ENCODE data around the gene ADCY7.

ADCY7 gene

DNA sequence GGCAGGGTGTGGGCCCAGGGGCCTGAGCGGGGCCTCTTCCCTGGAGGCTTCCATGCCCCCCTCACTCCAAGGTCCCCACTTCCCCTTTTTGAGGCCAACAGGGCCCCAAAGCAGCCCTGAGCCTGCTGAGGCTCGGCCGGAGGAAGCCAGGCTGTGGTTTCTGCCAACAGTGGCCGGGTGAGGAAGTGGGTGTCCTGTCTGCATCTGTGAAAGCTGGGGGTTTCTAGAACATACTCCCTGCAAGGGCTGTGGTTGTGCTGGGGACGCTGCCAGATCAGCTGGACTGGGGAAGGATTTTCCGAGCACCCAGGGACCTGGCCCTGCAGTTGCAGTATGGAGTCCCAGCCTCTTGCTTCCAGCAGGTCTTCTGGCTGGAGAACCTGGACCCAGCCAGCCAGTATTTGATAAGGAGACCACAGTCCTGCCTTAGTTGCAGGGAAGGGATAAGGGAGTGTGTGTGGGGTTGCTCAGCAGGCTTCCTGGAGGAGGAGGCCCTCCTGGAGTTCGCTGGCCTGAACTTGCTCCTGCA, 15.7 kb downstream of the ADCY7 start:
- no peaks in the 10 kb centered on the region for H3K36me3 ChIP-seq (ENCODE audit: control insufficient read depth, insufficient read depth, low read length)
- H3K27me3 ChIP-seq (ENCODE audit: control insufficient read depth, insufficient read depth, low read length), result no peaks in the 10 kb centered on the region
- H3K27ac ChIP-seq (ENCODE audit: low read depth, low read length), result no peak overlapping the region
- peak overlapping the region; percentile 35 for H3K4me3 ChIP-seq (ENCODE audit: low read length)
- no peak overlapping the region for H3K9ac ChIP-seq (ENCODE audit: low read length)
- no peaks in the 10 kb centered on the region for H3K4me1 ChIP-seq (ENCODE audit: control insufficient read depth, insufficient read depth, low read length)

DNA sequence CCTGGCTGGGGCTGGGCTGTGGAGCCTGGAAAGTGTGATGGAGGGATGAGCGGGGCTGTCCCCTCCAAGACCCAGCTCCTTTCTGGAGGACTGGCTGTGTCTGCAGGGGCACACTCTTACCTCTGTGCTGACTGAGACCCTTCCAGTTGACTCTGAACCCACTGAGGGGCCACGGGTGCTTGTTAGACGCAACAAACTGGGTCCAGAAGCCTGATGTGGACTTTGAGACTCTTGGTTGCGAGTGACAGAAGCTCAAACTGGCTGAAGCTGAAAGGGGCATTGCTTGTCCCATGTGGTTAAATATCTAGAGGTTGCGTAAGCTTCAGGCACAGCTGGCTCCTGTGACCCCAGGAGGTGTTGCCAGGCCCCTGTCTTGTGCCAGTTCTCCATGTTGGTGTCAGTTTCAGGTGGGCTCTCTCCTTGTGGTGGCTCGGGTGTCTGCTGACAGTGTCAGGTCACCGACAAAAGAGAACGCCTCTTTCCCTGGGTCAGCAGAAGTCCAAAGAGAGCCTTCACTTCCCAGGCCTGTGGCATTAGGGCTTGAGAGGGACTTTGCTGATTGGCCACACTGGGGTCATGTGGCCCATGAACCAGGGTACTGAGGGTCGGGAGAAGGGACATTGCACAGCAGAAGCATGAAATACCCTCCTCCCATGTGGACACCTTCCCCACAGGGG, 16.7 kb downstream of the ADCY7 start:
- no peak overlapping the region for H3K4me3 ChIP-seq (ENCODE audit: low read length)
- no peaks in the 10 kb centered on the region for H3K27me3 ChIP-seq (ENCODE audit: control insufficient read depth, insufficient read depth, low read length)
- no peak overlapping the region for H3K27ac ChIP-seq (ENCODE audit: low read depth, low read length)
- H3K36me3 ChIP-seq (ENCODE audit: control insufficient read depth, insufficient read depth, low read length), result no peaks in the 10 kb centered on the region
- H3K4me1 ChIP-seq (ENCODE audit: control insufficient read depth, insufficient read depth, low read length), result no peaks in the 10 kb centered on the region
- H3K9ac ChIP-seq (ENCODE audit: low read length), result no peak overlapping the region

DNA sequence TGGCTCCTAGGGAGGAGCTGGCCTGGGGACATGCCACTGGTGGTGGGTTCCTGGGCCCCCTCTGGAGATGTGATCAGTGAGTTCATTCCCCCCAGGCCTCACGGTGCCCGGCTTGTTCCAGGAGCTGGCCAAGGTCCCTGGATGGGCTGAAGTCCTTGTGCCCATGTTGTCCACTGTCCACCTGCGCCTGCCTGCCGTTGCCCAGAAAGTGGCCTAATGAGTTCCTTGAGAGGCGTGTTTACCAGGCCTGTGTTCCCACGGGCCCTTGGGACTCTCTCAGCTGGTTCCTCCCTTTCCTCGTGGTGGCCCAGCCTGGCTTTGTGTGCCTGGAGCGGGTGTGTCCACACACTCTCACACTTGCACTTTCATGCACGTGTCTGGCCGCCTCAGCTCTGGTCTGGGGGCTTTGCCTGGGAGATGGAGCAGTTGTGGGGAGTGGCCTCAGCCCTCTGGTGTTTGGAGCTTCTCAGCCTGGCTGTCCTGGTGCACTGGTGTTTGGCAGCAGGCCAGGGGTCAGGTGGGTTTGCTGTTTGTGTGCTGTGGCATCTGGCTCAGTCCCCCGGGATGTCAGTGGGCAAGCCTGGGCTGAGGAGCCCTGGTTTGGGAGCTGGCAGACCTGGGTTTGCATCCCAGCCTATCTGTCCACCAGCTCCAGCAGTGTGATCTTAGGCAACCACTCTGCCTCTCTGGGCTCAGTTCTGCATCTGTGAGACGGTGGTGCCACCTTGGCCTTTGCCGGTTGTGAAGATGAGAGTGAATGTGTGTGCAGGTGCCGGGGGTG, 18.0 kb downstream of the ADCY7 start:
- Histone ChIP-seq H3K36me3 (ENCODE audit: control insufficient read depth, insufficient read depth, low read length) (no peaks in the 10 kb centered on the region), H3K9ac (ENCODE audit: low read length) (no peak overlapping the region), H3K27me3 (ENCODE audit: control insufficient read depth, insufficient read depth, low read length) (no peaks in the 10 kb centered on the region), H3K4me3 (ENCODE audit: low read length) (no peak overlapping the region), H3K4me1 (ENCODE audit: control insufficient read depth, insufficient read depth, low read length) (no peaks in the 10 kb centered on the region), H3K27ac (ENCODE audit: low read depth, low read length) (no peak overlapping the region)

DNA sequence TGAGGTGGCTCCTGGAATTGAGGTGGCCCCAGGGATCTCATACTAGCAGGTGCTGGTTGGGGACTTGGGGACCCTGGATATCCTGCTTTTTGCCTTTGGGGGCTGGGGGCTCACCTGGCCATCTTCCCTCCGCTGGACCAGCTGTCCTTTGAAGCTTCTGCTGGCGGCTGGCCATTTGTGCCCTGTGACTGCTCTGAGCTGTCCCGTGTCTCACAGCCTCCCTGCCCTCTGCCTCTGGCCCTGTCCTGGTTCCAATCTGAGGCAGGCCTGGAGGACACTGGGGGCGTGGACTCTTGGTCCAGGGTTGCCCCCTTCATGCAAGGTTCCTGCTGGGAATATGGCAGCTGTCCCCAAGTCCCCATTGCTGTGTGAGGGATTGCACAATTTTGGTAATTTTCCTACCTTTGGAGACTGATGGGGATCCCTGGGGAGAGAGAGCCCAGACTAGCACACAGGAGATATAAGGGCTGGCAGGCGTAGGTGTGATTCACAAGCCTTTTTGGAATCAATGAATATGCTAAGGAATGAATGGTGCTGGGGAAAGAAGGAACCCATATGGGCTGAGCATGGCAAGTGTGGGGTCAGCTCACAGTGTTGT, 19.2 kb downstream of the ADCY7 start:
- Histone ChIP-seq H3K4me1 (ENCODE audit: control insufficient read depth, insufficient read depth, low read length) (no peaks in the 10 kb centered on the region), H3K27me3 (ENCODE audit: control insufficient read depth, insufficient read depth, low read length) (no peaks in the 10 kb centered on the region), H3K9ac (ENCODE audit: low read length) (no peak overlapping the region), H3K27ac (ENCODE audit: low read depth, low read length) (no peak overlapping the region), H3K4me3 (ENCODE audit: low read length) (no peak overlapping the region), H3K36me3 (ENCODE audit: control insufficient read depth, insufficient read depth, low read length) (no peaks in the 10 kb centered on the region)

DNA sequence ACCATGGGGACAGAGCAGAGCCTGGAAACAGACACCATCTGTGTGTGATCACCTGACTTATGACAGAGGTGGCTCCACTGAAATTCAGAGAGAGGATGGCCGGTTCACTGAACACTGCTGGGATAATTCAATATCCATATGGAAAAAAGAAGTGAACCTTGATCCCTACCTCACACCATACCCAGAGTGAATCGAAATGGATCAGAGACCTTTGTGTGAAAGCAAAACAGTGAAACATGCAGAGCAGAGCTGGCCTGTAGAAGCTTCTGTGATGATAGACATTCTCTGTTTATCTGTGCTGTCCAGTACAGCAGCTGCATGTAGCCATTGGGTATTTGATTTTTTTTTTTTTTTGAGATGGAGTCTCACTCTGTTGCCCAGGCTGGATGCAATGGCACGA, 20.3 kb downstream of the ADCY7 start:
- H3K4me3 ChIP-seq (ENCODE audit: low read length), result no peak overlapping the region
- no peaks in the 10 kb centered on the region for H3K36me3 ChIP-seq (ENCODE audit: control insufficient read depth, insufficient read depth, low read length)
- no peak overlapping the region for H3K27ac ChIP-seq (ENCODE audit: low read depth, low read length)
- H3K27me3 ChIP-seq (ENCODE audit: control insufficient read depth, insufficient read depth, low read length), result no peaks in the 10 kb centered on the region
- no peaks in the 10 kb centered on the region for H3K4me1 ChIP-seq (ENCODE audit: control insufficient read depth, insufficient read depth, low read length)
- H3K9ac ChIP-seq (ENCODE audit: low read length), result no peak overlapping the region

DNA sequence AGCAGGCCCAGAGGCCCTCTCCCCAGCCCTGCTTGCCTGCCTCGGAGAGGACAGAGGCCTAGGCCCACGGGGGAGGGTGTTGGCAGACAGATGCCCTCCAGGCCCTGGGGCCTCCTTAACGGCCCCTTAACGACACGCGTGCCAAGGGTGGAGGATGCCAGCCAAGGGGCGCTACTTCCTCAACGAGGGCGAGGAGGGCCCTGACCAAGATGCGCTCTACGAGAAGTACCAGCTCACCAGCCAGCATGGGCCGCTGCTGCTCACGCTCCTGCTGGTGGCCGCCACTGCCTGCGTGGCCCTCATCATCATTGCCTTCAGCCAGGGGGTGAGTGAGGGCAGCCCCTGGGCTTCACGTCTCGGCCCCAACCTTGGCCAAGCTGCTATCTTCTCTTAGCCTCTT, 21.7 kb downstream of the ADCY7 start:
- Histone ChIP-seq H3K9ac (ENCODE audit: low read length) (no peak overlapping the region), H3K27ac (ENCODE audit: low read depth, low read length) (no peak overlapping the region), H3K4me3 (ENCODE audit: low read length) (no peak overlapping the region), H3K27me3 (ENCODE audit: control insufficient read depth, insufficient read depth, low read length) (no peaks in the 10 kb centered on the region), H3K36me3 (ENCODE audit: control insufficient read depth, insufficient read depth, low read length) (no peaks in the 10 kb centered on the region), H3K4me1 (ENCODE audit: control insufficient read depth, insufficient read depth, low read length) (no peaks in the 10 kb centered on the region)

DNA sequence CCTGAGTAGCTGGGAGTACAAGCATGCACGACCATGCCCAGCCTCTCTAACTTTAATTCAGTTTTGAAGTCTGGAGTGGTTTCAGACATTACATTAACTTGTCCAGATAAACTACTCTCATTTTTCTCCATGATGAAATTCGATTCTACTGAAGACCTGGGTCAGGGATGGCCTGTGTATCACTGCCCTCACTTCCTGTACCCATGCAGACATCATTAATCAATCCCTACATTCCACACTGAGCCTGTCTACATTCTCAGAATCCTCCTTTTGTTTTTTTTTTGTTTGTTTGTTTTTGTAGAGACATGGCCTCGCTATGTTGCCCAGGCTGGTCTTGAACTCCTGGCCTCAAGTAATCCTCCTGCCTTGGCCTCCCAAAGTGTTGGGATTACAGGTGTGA, 22.6 kb downstream of the ADCY7 start:
- Histone ChIP-seq H3K4me3 (ENCODE audit: low read length) (no peak overlapping the region), H3K36me3 (ENCODE audit: control insufficient read depth, insufficient read depth, low read length) (no peaks in the 10 kb centered on the region), H3K4me1 (ENCODE audit: control insufficient read depth, insufficient read depth, low read length) (no peaks in the 10 kb centered on the region), H3K27ac (ENCODE audit: low read depth, low read length) (no peak overlapping the region), H3K9ac (ENCODE audit: low read length) (no peak overlapping the region), H3K27me3 (ENCODE audit: control insufficient read depth, insufficient read depth, low read length) (no peaks in the 10 kb centered on the region)

DNA sequence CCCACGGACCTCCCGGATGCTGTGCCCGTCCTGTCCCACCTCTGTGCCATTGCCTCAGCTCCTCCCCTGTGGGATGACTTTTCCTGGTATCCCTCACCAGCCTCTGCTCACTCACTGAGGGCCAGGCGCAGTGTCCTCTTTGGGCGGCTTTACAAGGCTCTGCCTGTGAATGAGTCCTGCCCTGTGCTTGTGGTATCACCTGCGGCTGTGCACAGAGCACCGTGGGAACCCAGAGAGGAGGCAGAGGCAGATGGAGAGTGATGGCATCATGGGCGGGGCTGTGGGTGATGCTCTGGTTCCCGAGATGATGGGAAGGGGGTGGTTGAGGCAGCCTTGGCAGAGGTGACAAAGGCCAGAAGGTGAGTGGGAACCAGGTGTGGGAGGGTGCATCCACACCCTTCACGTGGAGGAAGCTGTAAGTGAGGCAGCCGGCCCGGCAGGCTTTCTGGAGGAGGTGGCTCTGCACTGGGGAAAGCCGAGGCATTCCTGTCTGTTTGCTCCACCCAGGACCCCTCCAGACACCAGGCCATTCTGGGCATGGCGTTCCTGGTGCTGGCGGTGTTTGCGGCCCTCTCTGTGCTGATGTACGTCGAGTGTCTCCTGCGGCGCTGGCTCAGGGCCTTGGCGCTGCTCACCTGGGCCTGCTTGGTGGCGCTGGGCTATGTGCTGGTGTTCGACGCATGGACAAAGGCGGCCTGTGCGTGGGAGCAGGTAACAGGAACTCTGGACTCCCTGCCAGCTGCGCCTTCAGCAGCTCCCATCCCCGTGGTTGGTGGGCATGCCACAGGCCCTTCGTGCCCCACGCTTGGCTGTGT, 23.8 kb downstream of the ADCY7 start:
- no peak overlapping the region for H3K9ac ChIP-seq (ENCODE audit: low read length)
- H3K27ac ChIP-seq (ENCODE audit: low read depth, low read length), result no peak overlapping the region
- H3K27me3 ChIP-seq (ENCODE audit: control insufficient read depth, insufficient read depth, low read length), result no peaks in the 10 kb centered on the region
- H3K4me3 ChIP-seq (ENCODE audit: low read length), result no peak overlapping the region
- H3K36me3 ChIP-seq (ENCODE audit: control insufficient read depth, insufficient read depth, low read length), result no peaks in the 10 kb centered on the region
- H3K4me1 ChIP-seq (ENCODE audit: control insufficient read depth, insufficient read depth, low read length), result no peaks in the 10 kb centered on the region

DNA sequence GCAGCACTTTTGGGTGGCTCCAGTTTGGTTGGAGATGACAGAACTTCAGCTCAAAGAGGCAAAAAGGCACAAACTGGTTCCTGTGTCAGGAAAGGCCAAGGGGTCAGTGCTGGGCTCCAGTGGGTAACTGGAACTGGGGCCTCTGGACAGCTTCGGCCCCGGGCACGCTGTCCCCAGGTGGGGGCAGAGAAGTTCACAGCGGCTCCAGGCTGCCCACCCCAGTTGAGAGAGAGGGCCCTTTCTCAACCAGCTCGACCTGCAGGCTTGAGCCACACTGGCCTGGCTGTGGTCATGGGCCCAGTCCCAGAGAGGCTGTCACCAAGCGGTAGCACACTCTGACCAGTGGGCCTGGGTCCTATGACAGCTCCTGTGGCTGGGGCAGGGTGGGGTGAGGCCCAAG, 24.5 kb downstream of the ADCY7 start:
- H3K27ac ChIP-seq (ENCODE audit: low read depth, low read length), result no peak overlapping the region
- H3K4me3 ChIP-seq (ENCODE audit: low read length), result no peak overlapping the region
- no peaks in the 10 kb centered on the region for H3K4me1 ChIP-seq (ENCODE audit: control insufficient read depth, insufficient read depth, low read length)
- no peak overlapping the region for H3K9ac ChIP-seq (ENCODE audit: low read length)
- no peaks in the 10 kb centered on the region for H3K27me3 ChIP-seq (ENCODE audit: control insufficient read depth, insufficient read depth, low read length)
- no peaks in the 10 kb centered on the region for H3K36me3 ChIP-seq (ENCODE audit: control insufficient read depth, insufficient read depth, low read length)

DNA sequence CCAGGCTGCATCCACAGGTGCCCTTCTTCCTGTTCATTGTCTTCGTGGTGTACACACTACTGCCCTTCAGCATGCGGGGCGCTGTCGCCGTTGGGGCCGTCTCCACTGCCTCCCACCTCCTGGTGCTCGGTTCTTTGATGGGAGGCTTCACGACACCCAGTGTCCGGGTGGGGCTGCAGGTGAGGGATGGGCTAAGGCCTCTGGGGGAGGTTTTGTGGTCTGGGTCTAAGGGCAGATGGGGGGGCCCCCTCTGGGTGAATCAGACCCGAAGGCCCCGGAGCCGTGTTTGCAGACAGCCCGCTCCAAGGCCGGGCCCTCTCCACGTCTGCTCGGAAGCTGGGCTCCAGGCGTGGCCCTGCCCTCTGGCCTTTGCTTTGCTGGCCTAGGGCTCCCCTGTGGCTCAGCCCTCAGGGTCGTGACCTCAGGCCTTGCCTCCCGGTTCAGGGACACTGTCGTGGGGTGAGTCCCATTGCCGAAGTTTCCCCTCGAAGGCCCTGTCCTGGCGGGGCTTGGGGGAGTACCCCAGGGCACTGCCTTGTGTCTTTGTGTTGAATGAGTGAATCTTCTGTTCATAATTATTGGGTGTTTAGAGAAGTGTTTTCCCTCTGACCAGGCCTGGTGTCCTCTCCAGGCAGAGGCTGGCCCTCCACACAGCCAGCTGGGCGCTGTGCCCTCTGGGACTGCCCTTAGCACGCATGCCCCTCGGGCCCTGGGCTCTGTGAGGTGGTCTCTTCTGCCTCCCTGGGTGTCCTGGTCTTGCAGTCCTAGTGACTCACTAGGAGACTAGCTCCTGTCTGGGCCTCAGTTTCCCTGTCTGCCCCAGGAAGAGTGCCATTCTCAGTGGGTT, 25.6 kb downstream of the ADCY7 start:
- Histone ChIP-seq H3K27ac (ENCODE audit: low read depth, low read length) (no peak overlapping the region), H3K36me3 (ENCODE audit: control insufficient read depth, insufficient read depth, low read length) (no peaks in the 10 kb centered on the region), H3K4me1 (ENCODE audit: control insufficient read depth, insufficient read depth, low read length) (no peaks in the 10 kb centered on the region), H3K9ac (ENCODE audit: low read length) (no peak overlapping the region), H3K4me3 (ENCODE audit: low read length) (no peak overlapping the region), H3K27me3 (ENCODE audit: control insufficient read depth, insufficient read depth, low read length) (no peaks in the 10 kb centered on the region)

DNA sequence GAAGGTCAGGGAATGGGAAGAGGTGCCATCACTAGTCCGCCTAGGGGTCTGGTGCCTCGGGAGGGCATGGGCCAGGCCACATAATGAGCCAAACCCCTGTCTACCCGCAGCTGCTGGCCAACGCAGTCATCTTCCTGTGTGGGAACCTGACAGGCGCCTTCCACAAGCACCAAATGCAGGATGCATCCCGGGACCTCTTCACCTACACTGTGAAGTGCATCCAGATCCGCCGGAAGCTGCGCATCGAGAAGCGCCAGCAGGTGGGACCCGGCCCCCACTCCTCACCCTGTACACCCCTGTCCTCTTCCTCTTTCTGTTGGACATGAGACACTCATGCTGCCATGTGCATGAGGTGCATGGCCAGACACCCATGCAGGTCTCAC, 26.2 kb downstream of the ADCY7 start:
- Histone ChIP-seq H3K27me3 (ENCODE audit: control insufficient read depth, insufficient read depth, low read length) (no peaks in the 10 kb centered on the region), H3K36me3 (ENCODE audit: control insufficient read depth, insufficient read depth, low read length) (no peaks in the 10 kb centered on the region), H3K9ac (ENCODE audit: low read length) (no peak overlapping the region), H3K4me1 (ENCODE audit: control insufficient read depth, insufficient read depth, low read length) (no peaks in the 10 kb centered on the region), H3K27ac (ENCODE audit: low read depth, low read length) (no peak overlapping the region), H3K4me3 (ENCODE audit: low read length) (no peak overlapping the region)

Measured in rectal smooth muscle tissue (tissue), 1 donor.